Astrocyte (in vitro differentiated cells and primary cell): ENCODE results near the gene DOCK1. TPM values are rescaled to one million over a fixed set of nuclear protein-coding genes. Genes with fewer than 3 reads are reported as not detected.

Source experiments
- DNase-seq: peaks from one replicate; pipeline ENCODE4 v3.0.0-alpha.2; 2010; ENCODE audit warnings: low read depth
- FAIRE-seq: peaks from 2 replicates; lab custom pipeline; 2011; peaks lifted over from hg19 to GRCh38; lab: Jason Lieb, UNC
- H2AFZ ChIP-seq: 2 replicates; pipeline ENCODE4 v1.6.0; 2012; ENCODE audit warnings: low read depth, low read length, inconsistent platforms
- H3K27ac ChIP-seq: 2 replicates; pipeline ENCODE4 v1.5.1; 2011; ENCODE audit warnings: low read depth, low read length, inconsistent platforms
- H3K27me3 ChIP-seq: 2 replicates; pipeline ENCODE4 v1.6.0; 2011; ENCODE audit warnings: low read length, inconsistent platforms; ENCODE audit not compliant: insufficient read depth
- H3K36me3 ChIP-seq: 2 replicates; pipeline ENCODE4 v1.5.1; 2011; ENCODE audit warnings: low read length, inconsistent platforms; ENCODE audit not compliant: insufficient read depth
- H3K4me1 ChIP-seq: 2 replicates; pipeline ENCODE4 v1.5.1; 2011; ENCODE audit warnings: low read length, inconsistent platforms; ENCODE audit not compliant: insufficient read depth
- H3K4me2 ChIP-seq: 2 replicates; pipeline ENCODE4 v1.6.0; 2012; ENCODE audit warnings: low read length, inconsistent platforms
- H3K4me3 ChIP-seq: 2 replicates; pipeline ENCODE4 v1.5.1; 2011; ENCODE audit warnings: low read depth, mild to moderate bottlenecking, low read length, inconsistent platforms; ENCODE audit not compliant: insufficient read depth
- H3K79me2 ChIP-seq: 2 replicates; pipeline ENCODE4 v1.6.0; 2012; ENCODE audit warnings: mild to moderate bottlenecking, low read length, inconsistent platforms; ENCODE audit not compliant: insufficient read depth
- H3K9ac ChIP-seq: 2 replicates; pipeline ENCODE4 v1.6.0; 2012; ENCODE audit warnings: mild to moderate bottlenecking, low read length, inconsistent platforms
- H3K9me3 ChIP-seq: 2 replicates; pipeline ENCODE4 v1.5.1; 2012; ENCODE audit warnings: low read depth, mild to moderate bottlenecking, low read length, inconsistent platforms; ENCODE audit not compliant: insufficient read depth
- H4K20me1 ChIP-seq: 2 replicates; pipeline ENCODE4 v1.6.0; 2012; ENCODE audit warnings: low read length, inconsistent platforms; ENCODE audit not compliant: insufficient read depth
- H3K27ac Mint-ChIP-seq: one replicate; pipeline ENCODE4 v1.8.0; 2021; ENCODE audit warnings: mild to moderate bottlenecking, mixed read lengths; ENCODE audit not compliant: unreplicated experiment
- H3K27me3 Mint-ChIP-seq: one replicate; pipeline ENCODE4 v1.8.0; 2021; ENCODE audit warnings: low read depth, mixed read lengths; ENCODE audit not compliant: unreplicated experiment
- H3K36me3 Mint-ChIP-seq: one replicate; pipeline ENCODE4 v1.8.0; 2021; ENCODE audit warnings: low read depth, mixed read lengths; ENCODE audit not compliant: unreplicated experiment
- H3K4me1 Mint-ChIP-seq: one replicate; pipeline ENCODE4 v1.8.0; 2021; ENCODE audit warnings: low read depth, mixed read lengths; ENCODE audit not compliant: unreplicated experiment
- H3K4me3 Mint-ChIP-seq: one replicate; pipeline ENCODE4 v1.8.0; 2021; ENCODE audit warnings: mild to moderate bottlenecking, moderate library complexity, mixed read lengths; ENCODE audit not compliant: unreplicated experiment
- H3K9me3 Mint-ChIP-seq: one replicate; pipeline ENCODE4 v1.8.0; 2021; ENCODE audit warnings: mild to moderate bottlenecking, mixed read lengths; ENCODE audit not compliant: unreplicated experiment
- CTCF ChIP-seq: IDR thresholded peaks from 2 replicates; pipeline ENCODE4 v1.5.1; 2011; ENCODE audit warnings: low read depth, mild to moderate bottlenecking, inconsistent platforms, low read length, moderate library complexity; ENCODE audit not compliant: insufficient read depth
- EZH2 ChIP-seq: IDR thresholded peaks from 2 replicates; pipeline ENCODE4 v1.6.1; 2012; ENCODE audit warnings: mild to moderate bottlenecking, low read length, inconsistent platforms; ENCODE audit not compliant: insufficient read depth
- total RNA-seq: library from RNA; stranded (reverse); gene quantifications from 2 replicates; pipeline ENCODE4 v1.2.1, GENCODE V29; 2021

The DOCK1 gene
- total RNA-seq, 1 donor from 2014 or later = 42.5 TPM

GRCh38 chr10:127011174-127011573 lies 105.9 kb downstream of the DOCK1 start:
- Histone ChIP-seq H3K79me2 (peaks cover 3% of the 10 kb centered on the region), H3K27ac (no peak overlapping the region), H3K9me3 (no peaks in the 10 kb centered on the region), H2AFZ (no peak overlapping the region), H4K20me1 (peaks cover 58% of the 10 kb centered on the region), H3K27me3 (no peaks in the 10 kb centered on the region), H3K4me1 (peaks cover 7% of the 10 kb centered on the region), H3K4me2 (no peak overlapping the region), H3K9ac (no peak overlapping the region), H3K4me3 (no peak overlapping the region), H3K36me3 (peaks cover 20% of the 10 kb centered on the region)
- Mint-ChIP-seq H3K27ac (no peak overlapping the region), H3K36me3 (peaks cover 23% of the 10 kb centered on the region), H3K9me3 (no peaks in the 10 kb centered on the region), H3K4me1 (no peaks in the 10 kb centered on the region), H3K27me3 (no peaks in the 10 kb centered on the region), H3K4me3 (no peak overlapping the region)
- FAIRE-seq = no peak
- DNase-seq = no peak
- no peak for TF ChIP-seq EZH2
- TF ChIP-seq CTCF = no peak

DNA sequence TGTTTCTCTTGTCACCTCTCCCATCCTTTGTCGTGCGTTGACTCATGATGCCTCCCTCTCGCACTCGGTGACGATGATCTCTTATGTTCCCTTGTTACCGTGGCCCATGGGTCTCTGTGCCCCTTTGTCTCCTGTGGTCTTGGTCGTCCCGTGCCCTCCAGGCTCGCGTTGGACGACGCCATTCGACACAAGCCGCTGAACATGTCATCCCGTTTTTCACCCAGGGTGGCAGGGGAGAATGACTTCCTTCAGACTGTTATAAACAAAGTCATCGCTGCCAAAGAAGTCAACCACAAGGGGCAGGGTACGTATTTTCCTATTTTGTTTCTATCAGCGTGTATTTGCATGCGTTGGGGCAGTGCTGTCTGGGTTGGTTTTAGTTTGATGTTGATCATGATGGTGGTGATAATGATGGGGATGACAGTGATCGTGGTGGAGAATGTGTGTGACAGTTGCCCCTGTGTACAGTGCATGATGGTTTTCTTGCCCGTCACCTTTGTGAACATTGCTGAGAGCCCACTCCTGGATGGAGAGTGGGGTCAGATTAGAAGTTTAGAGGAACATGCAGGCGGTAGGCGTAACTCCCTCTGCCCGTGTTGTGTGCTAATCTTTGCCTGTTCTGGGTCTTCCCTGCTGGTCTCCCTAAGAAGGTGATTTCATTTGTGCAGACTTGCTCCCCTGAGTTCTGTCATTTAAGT lies 107.0 kb downstream of the DOCK1 start:
- Mint-ChIP-seq H3K4me1 (no peaks in the 10 kb centered on the region), H3K27ac (no peak overlapping the region), H3K9me3 (no peaks in the 10 kb centered on the region), H3K4me3 (no peak overlapping the region), H3K27me3 (no peaks in the 10 kb centered on the region), H3K36me3 (peaks cover 23% of the 10 kb centered on the region)
- no peak overlapping the region for H3K27ac ChIP-seq
- no peak overlapping the region for H2AFZ ChIP-seq
- no peaks in the 10 kb centered on the region for H3K27me3 ChIP-seq
- H3K4me2 ChIP-seq = no peak overlapping the region
- H4K20me1 ChIP-seq = peaks cover 57% of the 10 kb centered on the region
- peaks cover 2% of the 10 kb centered on the region for H3K79me2 ChIP-seq
- no peak for FAIRE-seq
- peaks cover 7% of the 10 kb centered on the region for H3K4me1 ChIP-seq
- no peak for TF ChIP-seq CTCF
- no peak for TF ChIP-seq EZH2
- no peak overlapping the region for H3K9ac ChIP-seq
- H3K4me3 ChIP-seq = no peak overlapping the region
- no peaks in the 10 kb centered on the region for H3K9me3 ChIP-seq
- H3K36me3 ChIP-seq = peaks cover 20% of the 10 kb centered on the region
- DNase-seq = no peak

DNA sequence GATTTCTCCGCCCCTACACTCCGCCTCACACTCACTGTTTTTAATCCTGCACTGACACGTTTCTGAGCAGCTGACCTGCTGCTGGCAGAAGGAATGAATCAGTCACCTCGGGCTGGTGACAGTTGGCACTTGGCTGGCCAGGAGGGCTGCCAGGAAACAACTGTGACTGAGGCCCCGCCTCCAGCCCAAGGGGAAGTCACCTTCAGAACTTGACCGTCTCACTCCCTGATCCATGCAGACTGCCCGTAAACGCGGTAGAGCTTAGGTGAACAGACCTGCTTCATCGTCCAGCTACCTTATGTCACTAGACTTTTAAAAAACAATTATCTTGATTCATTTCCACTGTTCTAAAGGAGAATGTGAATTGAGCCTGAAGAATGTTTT lies 107.5 kb downstream of the DOCK1 start:
- Histone ChIP-seq H3K36me3 (peaks cover 20% of the 10 kb centered on the region), H3K4me1 (peaks cover 7% of the 10 kb centered on the region)

More for the DNA sequence above, 107.5 kb downstream of the DOCK1 start:
- Histone ChIP-seq H3K27ac (no peak overlapping the region), H3K9ac (no peak overlapping the region), H4K20me1 (peaks cover 57% of the 10 kb centered on the region), H2AFZ (no peak overlapping the region), H3K79me2 (peaks cover under 1% of the 10 kb centered on the region), H3K4me2 (no peak overlapping the region), H3K27me3 (no peaks in the 10 kb centered on the region), H3K4me3 (no peak overlapping the region), H3K9me3 (no peaks in the 10 kb centered on the region)
- H3K27ac Mint-ChIP-seq = no peak overlapping the region
- DNase-seq = peak; percentile 20
- peaks cover under 1% of the 10 kb centered on the region for H3K4me1 Mint-ChIP-seq
- TF ChIP-seq CTCF (no peak), EZH2 (no peak)
- H3K4me3 Mint-ChIP-seq = no peak overlapping the region
- no peaks in the 10 kb centered on the region for H3K27me3 Mint-ChIP-seq
- FAIRE-seq = no peak
- peaks cover 20% of the 10 kb centered on the region for H3K36me3 Mint-ChIP-seq
- H3K9me3 Mint-ChIP-seq = no peaks in the 10 kb centered on the region
